ENCODE measurements around the gene KANSL1.
"Not testable (repeated sequence)": the region's sequence is repeated elsewhere in the genome, so short reads cannot be mapped to it uniquely, and the experiment has no call there.

The KANSL1 gene

GRCh38 chr17:46026166-46027047 lies 166.8 kb downstream of the KANSL1 start:
- no peak overlapping the region for H3K4me3 ChIP-seq (ENCODE audit: low read depth, low read length)

GRCh38 chr17:46025510-46026165 lies 167.6 kb downstream of the KANSL1 start:
- no peak overlapping the region for H3K4me3 ChIP-seq (ENCODE audit: low read depth, low read length)

DNA sequence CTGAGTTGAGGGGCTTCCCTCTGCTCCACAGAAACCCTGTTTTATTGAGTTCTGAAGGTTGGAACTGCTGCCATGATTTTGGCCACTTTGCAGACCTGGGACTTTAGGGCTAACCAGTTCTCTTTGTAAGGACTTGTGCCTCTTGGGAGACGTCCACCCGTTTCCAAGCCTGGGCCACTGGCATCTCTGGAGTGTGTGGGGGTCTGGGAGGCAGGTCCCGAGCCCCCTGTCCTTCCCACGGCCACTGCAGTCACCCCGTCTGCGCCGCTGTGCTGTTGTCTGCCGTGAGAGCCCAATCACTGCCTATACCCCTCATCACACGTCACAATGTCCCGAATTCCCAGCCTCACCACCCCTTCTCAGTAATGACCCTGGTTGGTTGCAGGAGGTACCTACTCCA lies 168.2 kb downstream of the KANSL1 start:
- no peak overlapping the region for H3K4me3 ChIP-seq (ENCODE audit: low read depth, low read length)

GRCh38 chr17:46024590-46024989 lies 168.6 kb downstream of the KANSL1 start:
- no peak overlapping the region for H3K4me3 ChIP-seq (ENCODE audit: low read depth, low read length)

DNA sequence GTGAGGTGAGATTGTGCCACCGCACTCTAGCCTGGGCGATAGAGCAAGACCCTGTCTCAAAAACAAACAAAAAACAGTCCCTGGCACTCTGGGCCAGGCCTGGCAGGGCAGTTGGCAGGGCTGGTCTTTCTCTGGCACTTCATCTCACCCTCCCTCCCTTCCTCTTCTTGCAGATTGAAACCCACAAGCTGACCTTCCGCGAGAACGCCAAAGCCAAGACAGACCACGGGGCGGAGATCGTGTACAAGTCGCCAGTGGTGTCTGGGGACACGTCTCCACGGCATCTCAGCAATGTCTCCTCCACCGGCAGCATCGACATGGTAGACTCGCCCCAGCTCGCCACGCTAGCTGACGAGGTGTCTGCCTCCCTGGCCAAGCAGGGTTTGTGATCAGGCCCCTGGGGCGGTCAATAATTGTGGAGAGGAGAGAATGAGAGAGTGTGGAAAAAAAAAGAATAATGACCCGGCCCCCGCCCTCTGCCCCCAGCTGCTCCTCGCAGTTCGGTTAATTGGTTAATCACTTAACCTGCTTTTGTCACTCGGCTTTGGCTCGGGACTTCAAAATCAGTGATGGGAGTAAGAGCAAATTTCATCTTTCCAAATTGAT lies 169.3 kb downstream of the KANSL1 start:
- H3K4me3 ChIP-seq (ENCODE audit: low read depth, low read length), result no peak overlapping the region

- not testable (repeated sequence) for H3K4me3 ChIP-seq (ENCODE audit: low read depth, low read length)
Observed at GRCh38 chr17:46023366-46023765, 169.9 kb downstream of the KANSL1 start.

DNA sequence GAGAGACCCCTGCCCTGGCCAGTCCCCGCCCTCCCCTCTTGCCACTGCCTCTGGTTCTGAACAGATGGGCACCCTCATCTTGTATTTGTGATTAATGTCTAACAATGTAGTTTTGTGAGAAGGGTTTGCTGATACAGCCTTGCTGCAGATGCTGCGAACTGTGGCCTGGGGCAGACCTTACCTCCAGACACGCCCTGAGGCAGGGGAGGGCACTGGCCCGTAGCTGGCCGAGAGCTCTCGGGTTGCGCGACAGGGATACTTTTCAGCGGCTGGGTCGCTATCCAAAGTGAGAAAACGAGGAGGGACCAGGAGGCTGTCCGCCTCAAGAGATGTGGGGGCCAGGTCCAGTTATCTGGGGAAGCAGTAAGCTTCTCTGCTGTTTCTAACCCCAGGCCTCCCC lies 172.2 kb downstream of the KANSL1 start:
- no peak overlapping the region for H3K4me3 ChIP-seq (ENCODE audit: low read depth, low read length)

GRCh38 chr17:46020023-46020761 lies 173.0 kb downstream of the KANSL1 start:
- no peak overlapping the region for H3K4me3 ChIP-seq (ENCODE audit: low read depth, low read length)

DNA sequence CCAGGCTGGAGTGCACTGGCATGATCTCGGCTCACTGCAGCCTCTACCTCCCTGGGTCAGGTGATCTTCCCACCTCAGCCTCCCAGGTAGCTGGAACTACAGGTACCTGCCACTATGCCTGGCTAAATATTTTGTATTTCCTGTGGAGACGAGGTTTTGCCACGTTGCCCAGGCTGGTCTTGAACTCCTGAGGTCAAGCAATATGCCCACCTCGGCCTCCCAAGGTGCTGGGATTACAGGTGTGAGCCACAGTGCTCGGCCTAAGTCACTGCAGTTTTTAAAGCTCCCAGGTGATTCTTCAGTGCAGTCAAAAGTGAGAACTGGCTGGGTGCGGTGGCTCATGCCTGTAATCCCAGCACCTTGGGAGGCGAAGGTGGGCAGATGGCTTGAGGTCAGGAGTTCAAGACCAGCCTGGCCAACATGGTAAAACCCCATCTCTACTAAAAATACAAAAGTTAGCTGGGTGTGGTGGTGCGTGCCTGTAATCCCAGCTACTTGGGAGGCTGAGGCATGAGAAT lies 173.8 kb downstream of the KANSL1 start:
- not testable (repeated sequence) for H3K4me3 ChIP-seq (ENCODE audit: low read depth, low read length)

- H3K4me3 ChIP-seq (ENCODE audit: low read depth, low read length), result no peak overlapping the region
Observed at GRCh38 chr17:46013502-46014165, 179.6 kb downstream of the KANSL1 start.

DNA sequence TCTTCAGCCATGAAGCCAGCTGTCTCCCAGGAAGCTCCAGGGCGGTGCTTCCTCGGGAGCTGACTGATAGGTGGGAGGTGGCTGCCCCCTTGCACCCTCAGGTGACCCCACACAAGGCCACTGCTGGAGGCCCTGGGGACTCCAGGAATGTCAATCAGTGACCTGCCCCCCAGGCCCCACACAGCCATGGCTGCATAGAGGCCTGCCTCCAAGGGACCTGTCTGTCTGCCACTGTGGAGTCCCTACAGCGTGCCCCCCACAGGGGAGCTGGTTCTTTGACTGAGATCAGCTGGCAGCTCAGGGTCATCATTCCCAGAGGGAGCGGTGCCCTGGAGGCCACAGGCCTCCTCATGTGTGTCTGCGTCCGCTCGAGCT lies 180.1 kb downstream of the KANSL1 start:
- no peak overlapping the region for H3K4me3 ChIP-seq (ENCODE audit: low read depth, low read length)

- no peak overlapping the region for H3K4me3 ChIP-seq (ENCODE audit: low read depth, low read length)
Observed at GRCh38 chr17:46012506-46013079, 180.6 kb downstream of the KANSL1 start.

DNA sequence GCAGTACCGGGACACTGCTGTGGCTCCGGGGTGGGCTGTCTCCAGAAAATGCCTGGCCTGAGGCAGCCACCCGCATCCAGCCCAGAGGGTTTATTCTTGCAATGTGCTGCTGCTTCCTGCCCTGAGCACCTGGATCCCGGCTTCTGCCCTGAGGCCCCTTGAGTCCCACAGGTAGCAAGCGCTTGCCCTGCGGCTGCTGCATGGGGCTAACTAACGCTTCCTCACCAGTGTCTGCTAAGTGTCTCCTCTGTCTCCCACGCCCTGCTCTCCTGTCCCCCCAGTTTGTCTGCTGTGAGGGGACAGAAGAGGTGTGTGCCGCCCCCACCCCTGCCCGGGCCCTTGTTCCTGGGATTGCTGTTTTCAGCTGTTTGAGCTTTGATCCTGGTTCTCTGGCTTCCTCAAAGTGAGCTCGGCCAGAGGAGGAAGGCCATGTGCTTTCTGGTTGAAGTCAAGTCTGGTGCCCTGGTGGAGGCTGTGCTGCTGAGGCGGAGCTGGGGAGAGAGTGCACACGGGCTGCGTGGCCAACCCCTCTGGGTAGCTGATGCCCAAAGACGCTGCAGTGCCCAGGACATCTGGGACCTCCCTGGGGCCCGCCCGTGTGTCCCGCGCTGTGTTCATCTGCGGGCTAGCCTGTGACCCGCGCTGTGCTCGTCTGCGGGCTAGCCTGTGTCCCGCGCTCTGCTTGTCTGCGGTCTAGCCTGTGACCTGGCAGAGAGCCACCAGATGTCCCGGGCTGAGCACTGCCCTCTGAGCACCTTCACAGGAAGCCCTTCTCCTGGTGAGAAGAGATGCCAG lies 181.3 kb downstream of the KANSL1 start:
- no peak overlapping the region for H3K4me3 ChIP-seq (ENCODE audit: low read depth, low read length)

GRCh38 chr17:46010597-46011186 lies 182.5 kb downstream of the KANSL1 start:
- H3K4me3 ChIP-seq (ENCODE audit: low read depth, low read length), result no peak overlapping the region

GRCh38 chr17:46009681-46010596 lies 183.3 kb downstream of the KANSL1 start:
- H3K4me3 ChIP-seq (ENCODE audit: low read depth, low read length), result no peak overlapping the region

DNA sequence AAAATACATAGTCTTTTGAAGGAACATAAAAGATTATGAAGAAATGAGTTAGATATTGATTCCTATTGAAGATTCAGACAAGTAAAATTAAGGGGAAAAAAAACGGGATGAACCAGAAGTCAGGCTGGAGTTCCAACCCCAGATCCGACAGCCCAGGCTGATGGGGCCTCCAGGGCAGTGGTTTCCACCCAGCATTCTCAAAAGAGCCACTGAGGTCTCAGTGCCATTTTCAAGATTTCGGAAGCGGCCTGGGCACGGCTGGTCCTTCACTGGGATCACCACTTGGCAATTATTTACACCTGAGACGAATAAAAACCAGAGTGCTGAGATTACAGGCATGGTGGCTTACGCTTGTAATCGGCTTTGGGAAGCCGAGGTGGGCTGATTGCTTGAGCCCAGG lies 184.6 kb downstream of the KANSL1 start:
- H3K4me3 ChIP-seq (ENCODE audit: low read depth, low read length), result no peak overlapping the region

DNA sequence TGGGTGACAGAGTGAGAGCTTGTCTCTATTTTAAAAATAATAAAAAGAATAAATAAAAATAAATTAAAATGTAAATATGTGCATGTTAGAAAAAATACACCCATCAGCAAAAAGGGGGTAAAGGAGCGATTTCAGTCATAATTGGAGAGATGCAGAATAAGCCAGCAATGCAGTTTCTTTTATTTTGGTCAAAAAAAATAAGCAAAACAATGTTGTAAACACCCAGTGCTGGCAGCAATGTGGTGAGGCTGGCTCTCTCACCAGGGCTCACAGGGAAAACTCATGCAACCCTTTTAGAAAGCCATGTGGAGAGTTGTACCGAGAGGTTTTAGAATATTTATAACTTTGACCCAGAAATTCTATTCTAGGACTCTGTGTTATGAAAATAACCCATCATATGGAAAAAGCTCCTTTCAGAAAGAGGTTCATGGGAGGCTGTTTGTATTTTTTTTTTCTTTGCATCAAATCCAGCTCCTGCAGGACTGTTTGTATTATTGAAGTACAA lies 185.7 kb downstream of the KANSL1 start:
- no peak overlapping the region for H3K4me3 ChIP-seq (ENCODE audit: low read depth, low read length)

DNA sequence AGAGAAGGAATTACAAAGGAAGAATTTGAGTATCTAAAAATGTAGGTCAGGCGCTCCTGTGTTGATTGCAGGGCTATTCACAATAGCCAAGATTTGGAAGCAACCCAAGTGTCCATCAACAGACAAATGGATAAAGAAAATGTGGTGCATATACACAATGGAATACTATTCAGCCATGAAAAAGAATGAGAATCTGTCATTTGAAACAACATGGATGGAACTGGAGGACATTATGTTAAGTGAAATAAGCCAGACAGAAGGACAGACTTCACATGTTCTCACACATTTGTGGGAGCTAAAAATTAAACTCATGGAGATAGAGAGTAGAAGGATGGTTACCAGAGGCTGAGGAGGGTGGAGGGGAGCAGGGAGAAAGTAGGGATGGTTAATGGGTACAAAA lies 187.1 kb downstream of the KANSL1 start:
- not testable (repeated sequence) for H3K4me3 ChIP-seq (ENCODE audit: low read depth, low read length)

Measured in iPS-11a (cell line).